ENCODE data around the gene CTBP2. TPM values are rescaled to one million over a fixed set of nuclear protein-coding genes. Genes with fewer than 3 reads are reported as not detected.
"Not testable (repeated sequence)": the region's sequence is repeated elsewhere in the genome, so short reads cannot be mapped to it uniquely, and the experiment has no call there.

CTBP2 gene
- total and polyA plus RNA-seq, 8 donors, result 21.4 to 60.8 (median 31.1) TPM

DNA sequence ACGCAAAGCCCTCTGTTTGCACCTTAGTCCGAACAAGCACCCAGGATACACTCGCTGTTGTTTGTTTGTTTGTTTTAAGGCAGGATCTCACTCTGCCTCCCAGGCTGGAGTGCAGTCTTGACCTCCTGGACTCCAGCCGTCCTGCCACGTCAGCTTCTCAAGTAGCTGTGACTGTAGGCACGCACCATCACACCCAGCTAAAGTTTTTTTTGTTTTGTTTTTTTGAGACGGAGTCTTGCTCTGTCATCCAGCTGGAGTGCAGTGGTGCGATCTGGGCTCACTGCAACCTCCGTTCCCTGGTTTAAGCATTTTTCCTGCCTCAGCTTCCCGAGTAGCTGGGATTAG is 76.8 kb downstream of the CTBP2 start:
- peak in 2 of 6 donors; percentile 42 for DNase-seq
- H3K27ac ChIP-seq, result peak overlapping the region; percentile 87 to 96 (median 96)
- H3K4me1 ChIP-seq, result peaks cover 26 to 31% (median 29%) of the 10 kb centered on the region in 3 donors

DNA sequence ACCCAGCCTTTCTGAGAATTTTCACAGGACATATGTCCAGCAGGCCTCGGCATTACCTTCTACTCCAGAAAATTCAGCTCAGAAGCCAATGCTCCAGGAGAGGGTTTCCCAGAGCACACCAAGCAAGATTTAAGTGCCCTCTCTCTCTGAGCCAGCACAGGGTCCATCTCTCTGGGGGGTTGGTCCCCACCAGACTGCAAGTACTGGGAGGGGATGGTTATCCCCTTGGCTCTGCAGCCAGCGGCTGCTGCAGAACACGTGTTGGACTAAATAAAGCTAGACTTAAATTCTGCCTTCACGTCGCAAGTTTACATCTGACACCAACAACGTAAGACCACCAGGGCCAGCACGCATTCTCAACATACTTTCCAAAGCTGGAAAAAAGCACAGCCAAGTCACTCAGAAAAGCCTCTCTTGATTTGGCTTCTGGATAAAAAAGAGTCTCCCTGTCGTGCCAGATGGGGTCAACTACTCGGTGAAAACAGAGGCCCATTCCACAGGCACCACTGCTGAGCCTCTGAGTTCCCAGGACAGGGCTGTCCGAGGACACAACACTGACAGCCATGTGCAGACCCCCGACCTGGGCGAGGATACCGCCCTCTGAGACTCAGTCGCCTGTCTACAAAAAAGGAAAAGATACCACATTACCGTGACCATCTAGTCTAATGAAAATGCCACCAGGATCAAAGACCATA is 77.3 kb downstream of the CTBP2 start:
- FAIRE-seq, result no peak
- Histone ChIP-seq H3K4me1 (peaks cover 26 to 31% (median 29%) of the 10 kb centered on the region in 3 donors), H3K36me3 (peaks cover 0 to 10% (median 0%) of the 10 kb centered on the region in 3 donors), H3K9me3 (no peaks in the 10 kb centered on the region), H3K27ac (peak overlapping the region in 2 of 4 donors; percentile 96), H3K4me3 (no peak overlapping the region), H3K27me3 (no peaks in the 10 kb centered on the region)
- no peak for ATAC-seq
- WGBS, 2 donors, result 84 to 89% methylated on average over 15 of the region's 15 CpGs
- DNase-seq, result peak in 1 of 6 donors; percentile 50
- TF ChIP-seq, protein P1, sequence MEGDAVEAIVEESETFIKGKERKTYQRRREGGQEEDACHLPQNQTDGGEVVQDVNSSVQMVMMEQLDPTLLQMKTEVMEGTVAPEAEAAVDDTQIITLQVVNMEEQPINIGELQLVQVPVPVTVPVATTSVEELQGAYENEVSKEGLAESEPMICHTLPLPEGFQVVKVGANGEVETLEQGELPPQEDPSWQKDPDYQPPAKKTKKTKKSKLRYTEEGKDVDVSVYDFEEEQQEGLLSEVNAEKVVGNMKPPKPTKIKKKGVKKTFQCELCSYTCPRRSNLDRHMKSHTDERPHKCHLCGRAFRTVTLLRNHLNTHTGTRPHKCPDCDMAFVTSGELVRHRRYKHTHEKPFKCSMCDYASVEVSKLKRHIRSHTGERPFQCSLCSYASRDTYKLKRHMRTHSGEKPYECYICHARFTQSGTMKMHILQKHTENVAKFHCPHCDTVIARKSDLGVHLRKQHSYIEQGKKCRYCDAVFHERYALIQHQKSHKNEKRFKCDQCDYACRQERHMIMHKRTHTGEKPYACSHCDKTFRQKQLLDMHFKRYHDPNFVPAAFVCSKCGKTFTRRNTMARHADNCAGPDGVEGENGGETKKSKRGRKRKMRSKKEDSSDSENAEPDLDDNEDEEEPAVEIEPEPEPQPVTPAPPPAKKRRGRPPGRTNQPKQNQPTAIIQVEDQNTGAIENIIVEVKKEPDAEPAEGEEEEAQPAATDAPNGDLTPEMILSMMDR (IDR thresholded peaks at IDR 0.05), result no peak
- intact Hi-C loops (cut with DNase I), result no loop called here

More for the DNA sequence above, 76.8 kb downstream of the CTBP2 start:
- peaks cover 0 to 12% (median 0%) of the 10 kb centered on the region in 3 donors for H3K36me3 ChIP-seq
- H3K9me3 ChIP-seq, result no peaks in the 10 kb centered on the region
- FAIRE-seq (no peak), ATAC-seq (no peak)
- H3K27me3 ChIP-seq, result no peaks in the 10 kb centered on the region
- WGBS, 2 donors, result 83 to 88% methylated on average over 10 of the region's 10 CpGs
- no peak overlapping the region for H3K4me3 ChIP-seq
- intact Hi-C loops (cut with DNase I), result no loop called here
- TF ChIP-seq, protein P1 (IDR thresholded peaks at IDR 0.05), result no peak

DNA sequence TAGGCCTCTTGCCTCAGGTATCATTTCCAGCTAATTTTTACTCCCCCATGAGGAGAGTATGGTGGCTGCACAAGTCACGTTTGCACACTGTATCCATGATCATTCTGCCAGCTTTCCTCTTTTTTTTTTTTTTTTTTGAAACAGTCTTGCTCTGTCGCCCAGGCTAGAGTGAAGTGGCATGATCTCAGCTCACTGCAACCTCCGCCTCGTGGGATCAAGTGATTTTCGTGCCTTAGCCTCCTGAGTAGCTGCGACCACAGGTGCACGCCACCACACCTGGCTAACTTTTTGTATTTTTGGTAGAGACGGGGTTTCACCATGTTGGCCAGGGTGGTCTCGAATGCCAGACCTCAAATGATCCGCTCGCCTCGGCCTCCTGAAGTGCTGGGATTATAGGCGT is 77.9 kb downstream of the CTBP2 start:
- H3K4me3 ChIP-seq; H3K9me3 ChIP-seq; FAIRE-seq; H3K27me3 ChIP-seq; intact Hi-C loops (cut with DNase I); H3K36me3 ChIP-seq; ATAC-seq: not testable (repeated sequence)
- H3K4me1 ChIP-seq, result peaks cover 26 to 31% (median 29%) of the 10 kb centered on the region in 3 donors
- peak in 1 of 6 donors; percentile 30 for DNase-seq
- H3K27ac ChIP-seq, result peak overlapping the region in 3 of 4 donors; percentile 51 to 60 (median 59)
- 90 to 91% methylated on average over 13 of the region's 13 CpGs for WGBS, 2 donors

DNA sequence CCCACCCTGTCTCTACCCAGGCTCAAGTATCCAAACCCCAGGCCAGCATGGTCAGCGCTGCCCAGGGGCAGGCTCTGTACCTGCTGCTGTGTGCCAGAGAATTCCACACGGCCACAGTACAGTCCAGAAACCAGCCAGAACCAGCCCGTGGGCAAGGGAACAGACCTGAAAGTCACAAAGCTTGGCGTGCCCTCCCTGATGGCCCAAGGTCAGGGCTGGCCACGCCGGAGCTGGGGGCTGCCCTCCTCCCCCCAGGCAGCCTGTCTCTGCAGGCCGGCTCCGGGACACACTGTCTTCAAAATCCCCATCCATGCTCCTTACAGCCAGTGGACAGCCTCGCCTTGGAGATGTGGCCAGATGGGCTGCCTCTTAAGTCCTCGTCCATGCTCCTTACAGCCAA is 78.4 kb downstream of the CTBP2 start:
- Histone ChIP-seq H3K4me3 (no peak overlapping the region), H3K9me3 (no peaks in the 10 kb centered on the region), H3K36me3 (no peaks in the 10 kb centered on the region), H3K4me1 (peaks cover 26 to 31% (median 29%) of the 10 kb centered on the region in 3 donors), H3K27me3 (no peaks in the 10 kb centered on the region), H3K27ac (peak overlapping the region; percentile 51 to 60 (median 56))
- intact Hi-C loops (cut with DNase I), result no loop called here
- TF ChIP-seq, protein P1 (IDR thresholded peaks at IDR 0.05), result no peak
- DNase-seq (peak in 5 of 6 donors; percentile 40 to 60 (median 53)), FAIRE-seq (no peak), ATAC-seq (peak in 2 of 4 donors; percentile 28 to 36)
- 28 to 37% methylated on average over 10 of the region's 10 CpGs for WGBS, 2 donors

DNA sequence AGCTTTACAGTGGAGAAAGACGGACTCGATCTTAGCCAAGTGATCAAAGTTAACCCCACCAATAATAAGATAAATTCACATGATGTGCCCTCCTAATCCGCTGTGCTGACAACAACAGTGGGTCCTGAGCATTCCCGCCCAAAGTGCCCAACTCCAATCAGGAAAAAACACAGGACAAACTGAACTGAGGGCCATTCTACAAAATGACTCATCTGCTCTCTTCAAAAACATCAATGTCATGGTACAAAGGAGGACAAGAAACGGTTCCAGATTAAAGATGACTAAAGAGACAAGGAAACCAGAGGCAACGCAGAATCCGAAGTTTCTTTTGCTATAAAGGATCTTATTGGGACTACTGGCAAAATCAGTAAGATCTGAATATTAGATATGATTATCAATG is 79.4 kb downstream of the CTBP2 start:
- no peak for ATAC-seq
- WGBS, 2 donors, result 88 to 91% methylated on average over 7 of the region's 7 CpGs
- TF ChIP-seq, protein P1 (IDR thresholded peaks at IDR 0.05), result no peak
- H3K36me3 ChIP-seq, result no peaks in the 10 kb centered on the region
- peak in 1 of 6 donors; percentile 5 for DNase-seq
- no peak overlapping the region for H3K27ac ChIP-seq
- no peaks in the 10 kb centered on the region for H3K27me3 ChIP-seq
- H3K4me1 ChIP-seq, result peaks cover 26 to 31% (median 27%) of the 10 kb centered on the region in 3 donors
- no peak overlapping the region for H3K4me3 ChIP-seq
- no peaks in the 10 kb centered on the region for H3K9me3 ChIP-seq
- intact Hi-C loops (cut with DNase I), result no loop called here
- FAIRE-seq, result no peak
